GM12801 (cell line): Measurements from ENCODE around the gene IGF1.

Experiments used
- CTCF ChIP-seq: IDR thresholded peaks from one replicate; pipeline ENCODE4 v1.5.1; 2011; ENCODE audit warnings: control low read depth; ENCODE audit not compliant: insufficient read length; ENCODE audit errors: extremely low read depth

IGF1 gene

GRCh38 chr12:102481705-102482425 lies 1.5 kb upstream of the IGF1 start:
- no peak for TF ChIP-seq CTCF

GRCh38 chr12:102479939-102480338 lies 424 bp downstream of the IGF1 start:
- no peak for TF ChIP-seq CTCF

DNA sequence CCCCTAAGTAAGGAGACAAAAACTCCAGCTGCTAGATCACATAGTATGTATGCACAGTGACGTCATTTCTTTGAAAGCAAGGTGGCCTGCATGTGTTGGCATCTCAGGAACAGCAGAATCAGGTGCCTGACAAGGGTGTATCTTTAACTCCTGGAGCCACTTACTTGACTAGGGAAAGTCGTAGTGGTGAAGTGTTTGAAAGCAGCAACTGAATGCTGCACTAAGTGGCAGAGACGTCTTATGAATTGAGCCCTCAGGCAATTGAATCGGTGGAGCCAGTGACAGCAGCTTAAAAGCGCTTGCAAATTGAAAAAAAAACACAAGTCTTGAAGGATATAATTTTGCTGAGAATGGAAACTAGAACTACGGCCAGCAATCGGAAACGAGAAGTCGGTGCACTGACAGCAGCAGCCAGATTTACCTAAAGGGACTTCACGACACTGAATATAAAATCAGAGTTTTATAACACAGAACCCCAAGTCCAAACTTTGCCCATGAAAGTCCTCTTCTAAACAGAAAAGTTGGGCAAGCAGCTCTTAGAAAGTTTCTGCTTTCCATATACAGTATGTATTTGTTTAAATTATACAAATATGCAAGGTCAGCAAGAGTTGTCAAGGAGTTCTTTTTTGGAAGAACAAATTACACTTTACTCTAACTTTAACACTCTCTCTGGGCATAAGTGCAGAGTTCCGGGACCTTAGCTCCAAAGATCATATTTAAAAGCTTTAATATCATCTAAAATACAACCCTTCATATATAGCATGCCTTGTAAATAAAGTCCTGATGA lies 1.1 kb downstream of the IGF1 start:
- TF ChIP-seq CTCF, result no peak

GRCh38 chr12:102478405-102479098 lies 1.8 kb downstream of the IGF1 start:
- no peak for TF ChIP-seq CTCF

- TF ChIP-seq CTCF, result no peak
Measured at GRCh38 chr12:102475355-102475754, 5.0 kb downstream of the IGF1 start.

- TF ChIP-seq CTCF, result no peak
Measured at GRCh38 chr12:102474438-102475064, 5.8 kb downstream of the IGF1 start.

DNA sequence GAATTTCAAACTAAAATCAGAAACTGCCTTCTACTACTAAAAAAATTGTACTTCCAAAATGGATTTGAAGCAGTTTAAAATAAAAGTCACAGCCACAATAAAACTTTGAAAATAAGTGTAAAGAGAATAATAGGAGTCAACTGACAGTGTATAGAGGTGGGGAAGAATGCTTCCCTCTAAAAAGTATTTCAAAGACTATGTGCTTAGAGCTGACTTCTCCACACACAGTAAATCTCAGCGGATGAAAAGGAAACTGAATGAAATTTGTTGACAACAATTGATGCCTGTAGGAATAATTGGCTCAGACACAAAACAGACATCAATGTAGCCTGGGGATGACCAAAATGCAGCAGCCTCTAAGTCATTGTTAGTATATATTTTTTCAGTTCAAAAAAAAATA lies 7.9 kb downstream of the IGF1 start:
- TF ChIP-seq CTCF, result no peak
